ENCODE data around the gene WDR93.

Gene WDR93

GRCh38 chr15:89654301-89654761, 36.3 kb upstream of the WDR93 start:
- Histone ChIP-seq H3K4me3 (ENCODE audit: low read depth, low read length) (peak overlapping the region; percentile 86), H3K4me2 (ENCODE audit: low read length) (peak overlapping the region; percentile 78), H2BK12ac (ENCODE audit: low read length) (no peak overlapping the region), H2BK120ac (ENCODE audit: insufficient read depth, low read length, poor library complexity) (no peak overlapping the region), H4K12ac (ENCODE audit: low read depth, low read length) (no peak overlapping the region), H3K23ac (ENCODE audit: low read length) (no peak overlapping the region), H3K9me3 (ENCODE audit: insufficient read depth, low read depth, low read length) (no peaks in the 10 kb centered on the region), H2BK5ac (ENCODE audit: low read depth, low read length, poor library complexity) (no peak overlapping the region), H3K27ac (ENCODE audit: low read depth, low read length) (no peak overlapping the region), H3K79me2 (ENCODE audit: control insufficient read depth, insufficient read depth, low read length, poor library complexity) (peaks cover 6% of the 10 kb centered on the region), H3K14ac (ENCODE audit: low read length) (peak overlapping the region; percentile 50), H3K79me1 (ENCODE audit: low read length) (peaks cover 6% of the 10 kb centered on the region), H3K9ac (ENCODE audit: low read length) (no peak overlapping the region), H3K18ac (ENCODE audit: low read length) (peak overlapping the region; percentile 19), H3K4me1 (ENCODE audit: control insufficient read depth in 1 of 2, insufficient read depth in 2 of 2, low read length in 2 of 2) (peaks cover 5 to 6% of the 10 kb centered on the region in 2 experiments), H3K4ac (ENCODE audit: low read depth, low read length) (no peak overlapping the region), H3K36me3 (ENCODE audit: control insufficient read depth in 1 of 2, insufficient read depth in 2 of 2, low read length in 2 of 2) (peaks cover 0 to 4% of the 10 kb centered on the region in 2 experiments), H2AK5ac (ENCODE audit: low read length) (no peak overlapping the region), H2AFZ (ENCODE audit: insufficient read depth, low read length, poor library complexity) (peak overlapping the region; percentile 85), H3K27me3 (ENCODE audit: insufficient read depth, low read length) (peaks cover 4% of the 10 kb centered on the region), H4K8ac (ENCODE audit: low read depth, low read length) (peak overlapping the region; percentile 64), H4K91ac (ENCODE audit: low read depth, low read length) (no peak overlapping the region)
- no peak for DNase-seq
- WGBS (ENCODE audit: extremely low coverage, insufficient coverage, insufficient read length), result no CpG with 5 or more reads among the region's 14 CpGs

- WGBS (ENCODE audit: extremely low coverage, insufficient coverage, insufficient read length), result no CpG with 5 or more reads among the region's 87 CpGs
- DNase-seq, result peak; percentile 13 to 55
- H2BK120ac ChIP-seq (ENCODE audit: insufficient read depth, low read length, poor library complexity), result no peak within 1 kb of the TSS
- H3K9ac ChIP-seq (ENCODE audit: low read length), result peak within 1 kb of the TSS; percentile 69
- peak within 1 kb of the TSS; percentile 78 for H3K4me2 ChIP-seq (ENCODE audit: low read length)
- no peak within 1 kb of the TSS for H3K23ac ChIP-seq (ENCODE audit: low read length)
- no peaks in the 10 kb centered on the region for H3K9me3 ChIP-seq (ENCODE audit: insufficient read depth, low read depth, low read length)
- peaks cover 6% of the 10 kb centered on the region for H3K79me1 ChIP-seq (ENCODE audit: low read length)
- H3K14ac ChIP-seq (ENCODE audit: low read length), result peak within 1 kb of the TSS; percentile 50
- peak within 1 kb of the TSS; percentile 85 for H2AFZ ChIP-seq (ENCODE audit: insufficient read depth, low read length, poor library complexity)
- peaks cover 6% of the 10 kb centered on the region for H3K79me2 ChIP-seq (ENCODE audit: control insufficient read depth, insufficient read depth, low read length, poor library complexity)
- peak within 1 kb of the TSS; percentile 30 for H3K4ac ChIP-seq (ENCODE audit: low read depth, low read length)
- peak within 1 kb of the TSS; percentile 19 for H3K18ac ChIP-seq (ENCODE audit: low read length)
- no peak within 1 kb of the TSS for H3K27ac ChIP-seq (ENCODE audit: low read depth, low read length)
- H2BK12ac ChIP-seq (ENCODE audit: low read length), result no peak within 1 kb of the TSS
- peak within 1 kb of the TSS; percentile 19 for H4K12ac ChIP-seq (ENCODE audit: low read depth, low read length)
- peaks cover 5 to 6% of the 10 kb centered on the region in 2 experiments for H3K4me1 ChIP-seq (ENCODE audit: control insufficient read depth in 1 of 2, insufficient read depth in 2 of 2, low read length in 2 of 2)
- H3K4me3 ChIP-seq (ENCODE audit: low read depth, low read length), result peak within 1 kb of the TSS; percentile 86
- H3K27me3 ChIP-seq (ENCODE audit: insufficient read depth, low read length), result peaks cover 4% of the 10 kb centered on the region
- peak within 1 kb of the TSS; percentile 71 for H4K8ac ChIP-seq (ENCODE audit: low read depth, low read length)
- no peak within 1 kb of the TSS for H2BK5ac ChIP-seq (ENCODE audit: low read depth, low read length, poor library complexity)
- peaks cover 0 to 4% of the 10 kb centered on the region in 2 experiments for H3K36me3 ChIP-seq (ENCODE audit: control insufficient read depth in 1 of 2, insufficient read depth in 2 of 2, low read length in 2 of 2)
- H2AK5ac ChIP-seq (ENCODE audit: low read length), result peak within 1 kb of the TSS; percentile 12
- peak within 1 kb of the TSS; percentile 4 for H4K91ac ChIP-seq (ENCODE audit: low read depth, low read length)
Observed at GRCh38 chr15:89654847-89655805, 35.5 kb upstream of the WDR93 start, which contains the start of gene KIF7. KIF7 (minus strand) TSS chr15:89655467; CDS start chr15:89652930, 2,537 bp downstream.

- Histone ChIP-seq H3K36me3 (ENCODE audit: control insufficient read depth in 1 of 2, insufficient read depth in 2 of 2, low read length in 2 of 2) (peaks cover 0 to 4% of the 10 kb centered on the region in 2 experiments), H3K27ac (ENCODE audit: low read depth, low read length) (no peak overlapping the region), H3K14ac (ENCODE audit: low read length) (no peak overlapping the region), H2AK5ac (ENCODE audit: low read length) (no peak overlapping the region), H4K12ac (ENCODE audit: low read depth, low read length) (no peak overlapping the region), H2BK5ac (ENCODE audit: low read depth, low read length, poor library complexity) (no peak overlapping the region), H3K79me1 (ENCODE audit: low read length) (peaks cover 6% of the 10 kb centered on the region), H3K4me2 (ENCODE audit: low read length) (no peak overlapping the region), H3K79me2 (ENCODE audit: control insufficient read depth, insufficient read depth, low read length, poor library complexity) (peaks cover 6% of the 10 kb centered on the region), H4K91ac (ENCODE audit: low read depth, low read length) (no peak overlapping the region), H3K9ac (ENCODE audit: low read length) (no peak overlapping the region), H2AFZ (ENCODE audit: insufficient read depth, low read length, poor library complexity) (no peak overlapping the region), H2BK12ac (ENCODE audit: low read length) (no peak overlapping the region), H3K9me3 (ENCODE audit: insufficient read depth, low read depth, low read length) (no peaks in the 10 kb centered on the region), H4K8ac (ENCODE audit: low read depth, low read length) (no peak overlapping the region), H3K4me3 (ENCODE audit: low read depth, low read length) (no peak overlapping the region), H3K27me3 (ENCODE audit: insufficient read depth, low read length) (peaks cover 4% of the 10 kb centered on the region), H3K4ac (ENCODE audit: low read depth, low read length) (no peak overlapping the region), H2BK120ac (ENCODE audit: insufficient read depth, low read length, poor library complexity) (no peak overlapping the region), H3K23ac (ENCODE audit: low read length) (no peak overlapping the region), H3K18ac (ENCODE audit: low read length) (no peak overlapping the region), H3K4me1 (ENCODE audit: control insufficient read depth in 1 of 2, insufficient read depth in 2 of 2, low read length in 2 of 2) (peaks cover 5 to 6% of the 10 kb centered on the region in 2 experiments)
- no peak for DNase-seq
- no CpG with 5 or more reads among the region's 7 CpGs for WGBS (ENCODE audit: extremely low coverage, insufficient coverage, insufficient read length)
Observed at GRCh38 chr15:89656116-89656815, 34.3 kb upstream of the WDR93 start.

- peaks cover 4% of the 10 kb centered on the region for H3K27me3 ChIP-seq (ENCODE audit: insufficient read depth, low read length)
- no peak overlapping the region for H2BK5ac ChIP-seq (ENCODE audit: low read depth, low read length, poor library complexity)
- H2AFZ ChIP-seq (ENCODE audit: insufficient read depth, low read length, poor library complexity), result no peak overlapping the region
- no peak overlapping the region for H2AK5ac ChIP-seq (ENCODE audit: low read length)
- H3K4ac ChIP-seq (ENCODE audit: low read depth, low read length), result no peak overlapping the region
- no peak overlapping the region for H4K12ac ChIP-seq (ENCODE audit: low read depth, low read length)
- H3K36me3 ChIP-seq (ENCODE audit: control insufficient read depth in 1 of 2, insufficient read depth in 2 of 2, low read length in 2 of 2), result no peaks in the 10 kb centered on the region
- no peak overlapping the region for H3K9ac ChIP-seq (ENCODE audit: low read length)
- H3K18ac ChIP-seq (ENCODE audit: low read length), result no peak overlapping the region
- H4K8ac ChIP-seq (ENCODE audit: low read depth, low read length), result no peak overlapping the region
- H3K23ac ChIP-seq (ENCODE audit: low read length), result no peak overlapping the region
- H2BK120ac ChIP-seq (ENCODE audit: insufficient read depth, low read length, poor library complexity), result no peak overlapping the region
- no peak for DNase-seq
- H3K27ac ChIP-seq (ENCODE audit: low read depth, low read length), result no peak overlapping the region
- no peak overlapping the region for H3K4me2 ChIP-seq (ENCODE audit: low read length)
- peaks cover 6% of the 10 kb centered on the region for H3K79me1 ChIP-seq (ENCODE audit: low read length)
- H3K79me2 ChIP-seq (ENCODE audit: control insufficient read depth, insufficient read depth, low read length, poor library complexity), result peaks cover 6% of the 10 kb centered on the region
- H3K4me1 ChIP-seq (ENCODE audit: control insufficient read depth in 1 of 2, insufficient read depth in 2 of 2, low read length in 2 of 2), result peaks cover 5 to 6% of the 10 kb centered on the region in 2 experiments
- H3K4me3 ChIP-seq (ENCODE audit: low read depth, low read length), result no peak overlapping the region
- H4K91ac ChIP-seq (ENCODE audit: low read depth, low read length), result no peak overlapping the region
- H2BK12ac ChIP-seq (ENCODE audit: low read length), result no peak overlapping the region
- no peaks in the 10 kb centered on the region for H3K9me3 ChIP-seq (ENCODE audit: insufficient read depth, low read depth, low read length)
- H3K14ac ChIP-seq (ENCODE audit: low read length), result no peak overlapping the region
- no CpG with 5 or more reads among the region's 5 CpGs for WGBS (ENCODE audit: extremely low coverage, insufficient coverage, insufficient read length)
Observed at GRCh38 chr15:89657686-89658200, 32.9 kb upstream of the WDR93 start.
